HepG2 (cell line): Measurements from ENCODE around the gene KRT32. TPM values are rescaled to one million over a fixed set of nuclear protein-coding genes. Genes with fewer than 3 reads are reported as not detected.

Experiments
- CREM ChIP-seq, 2 experiments: sonication (generic) in 1 of 2; formaldehyde crosslinking in 1 of 2; IDR thresholded peaks; 2 replicates each; pipeline versions ENCODE4 v1.4.0 to v1.6.1; 2016 to 2020; ENCODE audit warnings: antibody characterized with exemption in 1 of 2, mild to moderate bottlenecking in 1 of 2, missing genetic modification reagents in 1 of 2
- FOXJ3 ChIP-seq: sonication (generic); formaldehyde crosslinking; IDR thresholded peaks from 2 replicates; pipeline ENCODE4 v1.4.0; 2020; ENCODE audit warnings: missing genetic modification reagents, mild to moderate bottlenecking, borderline replicate concordance
- HMGXB4 ChIP-seq, 2 experiments: sonication (generic) in 1 of 2; formaldehyde crosslinking in 1 of 2; IDR thresholded peaks; 2 replicates each; pipeline versions ENCODE4 v1.4.0 to v1.6.1; 2018 to 2020; ENCODE audit warnings: missing genetic modification reagents in 2 of 2, borderline replicate concordance in 1 of 2, low read depth in 1 of 2, mild to moderate bottlenecking in 1 of 2, missing biosample characterization in 1 of 2
- HNRNPL ChIP-seq: fragments of 200-400 bp; formaldehyde crosslinking; IDR thresholded peaks from 2 replicates; pipeline ENCODE4 v1.6.1; 2017; ENCODE audit warnings: mild to moderate bottlenecking, low read depth, low read length
- IRF1 ChIP-seq: sonication (generic); formaldehyde crosslinking; IDR thresholded peaks from 2 replicates; pipeline ENCODE4 v1.4.0; 2020; ENCODE audit warnings: low read depth, mild to moderate bottlenecking, missing genetic modification reagents
- IRF2 ChIP-seq: IDR thresholded peaks from 2 replicates; pipeline ENCODE4 v1.6.1; 2018; ENCODE audit warnings: missing genetic modification reagents, missing compliant biosample characterization
- KDM1A ChIP-seq: IDR thresholded peaks from 2 replicates; pipeline ENCODE4 v1.6.1; 2016; ENCODE audit warnings: missing compliant biosample characterization
- MNT ChIP-seq: fragments of 450-650 bp; IDR thresholded peaks from 2 replicates; pipeline ENCODE4 v1.6.1; 2016
- NFIC ChIP-seq: IDR thresholded peaks from 2 replicates; pipeline ENCODE4 v1.6.1; 2012; ENCODE audit warnings: mild to moderate bottlenecking, low read length, inconsistent platforms
- PRMT3 ChIP-seq: sonication (generic); formaldehyde crosslinking; IDR thresholded peaks from 2 replicates; pipeline ENCODE4 v1.8.1; 2022; ENCODE audit warnings: low read depth, mild to moderate bottlenecking, moderate library complexity, missing genetic modification reagents, borderline replicate concordance
- RAD21 ChIP-seq: fragments of 450-650 bp; formaldehyde crosslinking; IDR thresholded peaks from 2 replicates; pipeline ENCODE4 v1.5.0; 2020; ENCODE audit warnings: mild to moderate bottlenecking
- RELA ChIP-seq: sonication (generic); formaldehyde crosslinking; IDR thresholded peaks from 2 replicates; pipeline ENCODE4 v1.4.0; 2020; ENCODE audit warnings: missing genetic modification reagents
- SETDB1 ChIP-seq: sonication (generic); formaldehyde crosslinking; IDR thresholded peaks from 2 replicates; pipeline ENCODE4 v1.5.1; 2020; ENCODE audit warnings: missing genetic modification reagents, mild to moderate bottlenecking, borderline replicate concordance
- STAT6 ChIP-seq: sonication (generic); formaldehyde crosslinking; IDR thresholded peaks from 2 replicates; pipeline ENCODE4 v1.4.0; 2020; ENCODE audit warnings: missing genetic modification reagents, mild to moderate bottlenecking, borderline replicate concordance
- ZBTB37 ChIP-seq: sonication (generic); formaldehyde crosslinking; IDR thresholded peaks from 2 replicates; pipeline ENCODE4 v1.4.0; 2020; ENCODE audit warnings: mild to moderate bottlenecking, missing genetic modification reagents
- ZBTB7B ChIP-seq: sonication (generic); formaldehyde crosslinking; IDR thresholded peaks from 2 replicates; pipeline ENCODE4 v1.4.0; 2020; ENCODE audit warnings: missing genetic modification reagents
- ZNF20 ChIP-seq: sonication (generic); formaldehyde crosslinking; IDR thresholded peaks from 2 replicates; pipeline ENCODE4 v1.4.0; 2020; ENCODE audit warnings: mild to moderate bottlenecking, moderate library complexity, missing genetic modification reagents
- ZNF263 ChIP-seq: sonication (generic); formaldehyde crosslinking; IDR thresholded peaks from 2 replicates; pipeline ENCODE4 v1.4.0; 2020; ENCODE audit warnings: missing genetic modification reagents
- ZNF282 ChIP-seq: fragments of 450-650 bp; IDR thresholded peaks from 2 replicates; pipeline ENCODE4 v1.6.1; 2018; ENCODE audit not compliant: partially characterized antibody
- ZNF331 ChIP-seq: sonication (generic); formaldehyde crosslinking; IDR thresholded peaks from 2 replicates; pipeline ENCODE4 v1.4.0; 2020; ENCODE audit warnings: missing genetic modification reagents
- polyA plus RNA-seq, 8 experiments: library from polyadenylated mRNA; depleted of rRNA in 3 of 8; stranded (reverse) in 7 of 8; unstranded in 1 of 8; fragments of >200 nt; fragmentation: Illumina TruSeq in 4 of 8; extraction: Trizol in 4 of 8; gene quantifications; 2 replicates each; pipeline versions ENCODE4 v1.2.1 to v1.2.3, GENCODE V29; 2011 to 2016; ENCODE audit warnings: low read depth in 4 of 8, missing spikeins in 1 of 8, mixed read lengths in 1 of 8; ENCODE audit not compliant: insufficient read depth in 1 of 8
- total RNA-seq, 5 experiments: library from RNA; depleted of rRNA; stranded (reverse); fragments of >200 nt; fragmentation: Illumina TruSeq; extraction: Trizol; gene quantifications; 2 replicates each; pipeline ENCODE4 v1.2.3, GENCODE V29; 2016; ENCODE audit warnings: low read depth in 1 of 5

Gene KRT32
- total and polyA plus RNA-seq, 2 of the 13 experiments (the other 11 are each of a cell fraction or from before 2014, with no cell fraction given): not detected

- no peak for TF ChIP-seq ZBTB37 (CRISPR knock-in tag)
- TF ChIP-seq HNRNPL: 0 out of 2 replicates have a peak, but pooled peaks have one; percentile 26
- TF ChIP-seq ZNF263 (CRISPR knock-in tag): 0 out of 2 replicates have a peak, but pooled peaks have one; percentile 16
- TF ChIP-seq FOXJ3 (CRISPR knock-in tag): no peak
- no peak for TF ChIP-seq PRMT3 (CRISPR knock-in tag)
- peak; percentile 83 for TF ChIP-seq RAD21 (CRISPR knock-in tag)
- TF ChIP-seq IRF1 (CRISPR knock-in tag): no peak
- no peak for TF ChIP-seq ZBTB7B (CRISPR knock-in tag)
- TF ChIP-seq ZNF20 (CRISPR knock-in tag): no peak
- 0 out of 2 replicates have a peak, but pooled peaks have one; percentile 30 for TF ChIP-seq ZNF331 (CRISPR knock-in tag)
- no peak for TF ChIP-seq MNT
- no peak for TF ChIP-seq RELA (CRISPR knock-in tag)
- no peak for TF ChIP-seq SETDB1
- peak; percentile 1 for TF ChIP-seq KDM1A (CRISPR knock-in tag)
- TF ChIP-seq CREM (IDR thresholded peaks at IDR 0.05): no peak
- no peak for TF ChIP-seq CREM (CRISPR knock-in tag; IDR thresholded peaks at IDR 0.05)
- no peak for TF ChIP-seq IRF2 (CRISPR knock-in tag)
- TF ChIP-seq ZNF282: no peak
- TF ChIP-seq HMGXB4 (CRISPR knock-in tag; IDR thresholded peaks at IDR 0.05; ENCODE audit: borderline replicate concordance in 1 of 2, low read depth in 1 of 2): peak in 1 of 2 experiments; percentile 50; a peak in 1 of 4 replicates
- no peak for TF ChIP-seq NFIC
- no peak for TF ChIP-seq STAT6 (CRISPR knock-in tag)
Measured at GRCh38 chr17:41496803-41497484, 29.8 kb upstream of the KRT32 start (continued).
